H1 (cell line): ENCODE measurements around the gene RERG. TPM values are rescaled to one million over a fixed set of nuclear protein-coding genes. Genes with fewer than 3 reads are reported as not detected.

Experiments used
- CTCF ChIA-PET: fragments of 300-600 bp; sonication (Branson Sonifier 250); formaldehyde crosslinking; loops from one replicate; lab custom pipeline; 2021; ENCODE audit not compliant: partially characterized antibody; lab: Charles Lee
- POLR2A ChIA-PET: fragments of 300-600 bp; sonication (Branson Sonifier 250); formaldehyde crosslinking; loops from one replicate; lab custom pipeline; 2021; ENCODE audit warnings: inconsistent platforms; ENCODE audit not compliant: partially characterized antibody; lab: Charles Lee
- DNase-seq, 2 experiments: peaks; one replicate each; pipeline versions ENCODE4 v3.0.0 to v3.0.0-alpha.2; 2010 to 2022; ENCODE audit warnings: low spot score in 2 of 2, low read depth in 1 of 2, mixed read lengths in 1 of 2
- FAIRE-seq: peaks from 2 replicates; lab custom pipeline; 2011; peaks lifted over from hg19 to GRCh38; lab: Jason Lieb, UNC
- H2AFZ ChIP-seq: 2 replicates; pipeline ENCODE4 v1.8.1; 2012; ENCODE audit warnings: low read length, inconsistent platforms
- H2AK5ac ChIP-seq: 2 replicates; pipeline ENCODE4 v1.6.1; 2013; ENCODE audit warnings: low read depth, low read length
- H2BK120ac ChIP-seq: replicated peaks from 2 replicates; pipeline ENCODE3; 2013; ENCODE audit warnings: low read depth, low read length, inconsistent platforms
- H2BK12ac ChIP-seq: 2 replicates; pipeline ENCODE4 v1.6.1; 2013; ENCODE audit warnings: low read depth, low read length
- H2BK15ac ChIP-seq: 2 replicates; pipeline ENCODE4 v1.6.1; 2013; ENCODE audit warnings: low read length
- H2BK20ac ChIP-seq: 2 replicates; pipeline ENCODE4 v1.6.1; 2013; ENCODE audit warnings: low read length
- H2BK5ac ChIP-seq: 2 replicates; pipeline ENCODE4 v1.6.1; 2013; ENCODE audit warnings: low read depth, low read length
- H3K14ac ChIP-seq: 2 replicates; pipeline ENCODE4 v1.6.1; 2013; ENCODE audit warnings: inconsistent platforms; ENCODE audit not compliant: insufficient read length
- H3K18ac ChIP-seq: 2 replicates; pipeline ENCODE4 v1.6.1; 2013; ENCODE audit warnings: low read length; ENCODE audit errors: extremely low read depth
- H3K23ac ChIP-seq: 2 replicates; pipeline ENCODE4 v1.6.1; 2013; ENCODE audit warnings: inconsistent platforms; ENCODE audit not compliant: insufficient read length
- H3K23me2 ChIP-seq: 2 replicates; pipeline ENCODE4 v1.6.1; 2013; ENCODE audit warnings: low read depth, low read length
- H3K27ac ChIP-seq: 2 replicates; pipeline ENCODE4 v1.6.1; 2011; ENCODE audit warnings: low read depth, low read length, inconsistent platforms
- H3K27me3 ChIP-seq, 4 experiments: replicated peaks in 1 of 4; 1 replicate in 1 of 4; 2 replicates in 3 of 4; pipeline versions ENCODE4 v1.6.1 to v1.8.1; 2011 to 2013; ENCODE audit warnings: low read length in 3 of 4, mild to moderate bottlenecking in 3 of 4, inconsistent platforms in 2 of 4, mixed read lengths in 2 of 4, moderate library complexity in 1 of 4; ENCODE audit not compliant: control insufficient read depth in 3 of 4, insufficient read depth in 3 of 4; ENCODE audit errors: extremely low read depth in 1 of 4
- H3K36me3 ChIP-seq, 4 experiments: 2 replicates each; pipeline versions ENCODE4 v1.6.1 to v1.8.1; 2011 to 2013; ENCODE audit warnings: mild to moderate bottlenecking in 4 of 4, low read length in 3 of 4, moderate library complexity in 2 of 4, control low read depth in 1 of 4, inconsistent platforms in 1 of 4; ENCODE audit not compliant: insufficient read depth in 4 of 4, control insufficient read depth in 2 of 4
- H3K4ac ChIP-seq: replicated peaks from 2 replicates; pipeline ENCODE3; 2013; ENCODE audit warnings: low read length, low read depth, mixed read lengths, inconsistent platforms; ENCODE audit not compliant: insufficient read length
- H3K4me1 ChIP-seq, 4 experiments: replicated peaks in 1 of 4; 1 replicate in 1 of 4; 2 replicates in 3 of 4; pipeline versions ENCODE4 v1.6.1 to v1.8.1; 2011 to 2013; ENCODE audit warnings: low read length in 3 of 4, inconsistent platforms in 2 of 4, mixed read lengths in 1 of 4; ENCODE audit not compliant: insufficient read depth in 4 of 4, control insufficient read depth in 3 of 4
- H3K4me2 ChIP-seq, 2 experiments: 2 replicates each; pipeline versions ENCODE4 v1.6.1 to v1.8.1; 2011 to 2013; ENCODE audit warnings: low read depth in 2 of 2, low read length in 2 of 2, control low read depth in 1 of 2, inconsistent platforms in 1 of 2, mild to moderate bottlenecking in 1 of 2; ENCODE audit not compliant: insufficient read depth in 1 of 2
- H3K4me3 ChIP-seq, 4 experiments: fragments of 200-600, 300-600 bp in 1 of 4; sonication (generic), shearing (Covaris generic), sonication (Bioruptor Twin) in 1 of 4; 2 replicates each; pipeline versions ENCODE4 v1.5.1 to v1.8.1; 2011 to 2016; ENCODE audit warnings: low read length in 4 of 4, low read depth in 3 of 4, control low read depth in 2 of 4, inconsistent platforms in 2 of 4, mild to moderate bottlenecking in 2 of 4, mixed read lengths in 1 of 4, moderate library complexity in 1 of 4; ENCODE audit not compliant: insufficient read depth in 2 of 4; ENCODE audit errors: extremely low read depth in 1 of 4
- H3K56ac ChIP-seq: replicated peaks from 2 replicates; pipeline ENCODE3; 2013; ENCODE audit warnings: low read depth, mild to moderate bottlenecking, mixed read lengths, low read length, inconsistent platforms; ENCODE audit not compliant: insufficient read length
- H3K79me1 ChIP-seq: 2 replicates; pipeline ENCODE4 v1.6.1; 2013; ENCODE audit warnings: low read depth, low read length, control low read depth
- H3K79me2 ChIP-seq, 2 experiments: 2 replicates each; pipeline versions ENCODE4 v1.6.1 to v1.8.1; 2012 to 2013; ENCODE audit warnings: low read length in 2 of 2, mild to moderate bottlenecking in 2 of 2, inconsistent platforms in 1 of 2; ENCODE audit not compliant: insufficient read depth in 2 of 2, control insufficient read depth in 1 of 2
- H3K9ac ChIP-seq, 4 experiments: replicated peaks in 1 of 4; 1 replicate in 1 of 4; 2 replicates in 3 of 4; pipeline versions ENCODE4 v1.6.1 to v1.8.1; 2011 to 2013; ENCODE audit warnings: low read depth in 3 of 4, low read length in 3 of 4, control low read depth in 2 of 4, mild to moderate bottlenecking in 2 of 4, moderate library complexity in 2 of 4, inconsistent platforms in 1 of 4; ENCODE audit errors: extremely low read depth in 1 of 4
- H3K9me3 ChIP-seq, 2 experiments: 2 replicates each; pipeline versions ENCODE4 v1.6.1 to v1.8.1; 2012 to 2013; ENCODE audit warnings: mild to moderate bottlenecking in 2 of 2, moderate library complexity in 2 of 2, control low read depth in 1 of 2, inconsistent platforms in 1 of 2, low read depth in 1 of 2, low read length in 1 of 2, mixed read lengths in 1 of 2; ENCODE audit not compliant: insufficient read depth in 2 of 2
- H4K20me1 ChIP-seq, 2 experiments: replicated peaks in 1 of 2; 2 replicates each; pipeline versions ENCODE3 to v1.8.1; 2011 to 2013; ENCODE audit warnings: inconsistent platforms in 2 of 2, low read length in 2 of 2, mild to moderate bottlenecking in 1 of 2; ENCODE audit not compliant: insufficient read depth in 2 of 2, control insufficient read depth in 1 of 2
- H4K5ac ChIP-seq: 2 replicates; pipeline ENCODE4 v1.6.1; 2013; ENCODE audit warnings: low read length, low read depth, mixed read lengths, inconsistent platforms; ENCODE audit not compliant: insufficient read length
- H4K8ac ChIP-seq: 2 replicates; pipeline ENCODE4 v1.8.0; 2013; ENCODE audit warnings: mild to moderate bottlenecking, moderate library complexity, low read length, inconsistent platforms; ENCODE audit not compliant: insufficient read depth; ENCODE audit errors: extremely low read depth
- H4K91ac ChIP-seq: replicated peaks from 2 replicates; pipeline ENCODE3; 2013; ENCODE audit warnings: low read length, mixed read lengths, inconsistent platforms; ENCODE audit not compliant: insufficient read length
- ASH2L ChIP-seq: fragments of 200-600, 300-600 bp; sonication (generic); IDR thresholded peaks from one replicate; pipeline ENCODE4 v1.7.1; 2017; ENCODE audit warnings: low read length
- BRCA1 ChIP-seq: IDR thresholded peaks from 2 replicates; pipeline ENCODE4 v1.6.1; 2012; ENCODE audit warnings: low read depth, low read length, improper control_type of control experiment
- CBX5 ChIP-seq: fragments of 300-800, 300-1000 bp; sonication (generic); IDR thresholded peaks from 2 replicates; pipeline ENCODE4 v1.7.1; 2016; ENCODE audit warnings: antibody characterized with exemption, low read length, low read depth
- CBX8 ChIP-seq: fragments of 300-800, 300-1000 bp; sonication (generic); IDR thresholded peaks from 2 replicates; pipeline ENCODE4 v1.7.1; 2016; ENCODE audit warnings: low read depth, low read length, borderline replicate concordance
- CHD1 ChIP-seq: IDR thresholded peaks from 2 replicates; pipeline ENCODE4 v1.6.1; 2012; ENCODE audit warnings: low read depth, low read length, improper control_type of control experiment
- GABPA ChIP-seq: IDR thresholded peaks from 2 replicates; pipeline ENCODE4 v1.6.1; 2011; ENCODE audit warnings: mild to moderate bottlenecking, low read length, moderate library complexity, borderline replicate concordance; ENCODE audit not compliant: insufficient read depth
- HDAC2 ChIP-seq, 2 experiments: fragments of 300-600 bp in 1 of 2; sonication (generic) in 1 of 2; IDR thresholded peaks; 2 replicates each; pipeline ENCODE4 v1.6.1; 2011 to 2012; ENCODE audit warnings: low read depth in 2 of 2, low read length in 2 of 2, mild to moderate bottlenecking in 2 of 2, moderate library complexity in 2 of 2, borderline replicate concordance in 1 of 2, inconsistent platforms in 1 of 2
- KDM4A ChIP-seq: IDR thresholded peaks from one replicate; pipeline ENCODE4 v1.7.1; 2012; ENCODE audit warnings: low read depth, mild to moderate bottlenecking, moderate library complexity, low read length, inconsistent platforms; ENCODE audit not compliant: severe bottlenecking
- POLR2AphosphoS5 ChIP-seq: IDR thresholded peaks from 2 replicates; pipeline ENCODE4 v1.6.1; 2011; ENCODE audit warnings: low read depth, low read length
- POU5F1 ChIP-seq: IDR thresholded peaks from 2 replicates; pipeline ENCODE4 v1.6.1; 2011; ENCODE audit warnings: low read depth, mild to moderate bottlenecking, low read length, moderate library complexity
- RBBP5 ChIP-seq: IDR thresholded peaks from 2 replicates; pipeline ENCODE4 v1.7.1; 2012; ENCODE audit warnings: low read depth, mild to moderate bottlenecking, inconsistent platforms, low read length, moderate library complexity, borderline replicate concordance
- SP1 ChIP-seq: IDR thresholded peaks from 2 replicates; pipeline ENCODE4 v1.6.1; 2011; ENCODE audit warnings: low read depth, low read length
- TBP ChIP-seq: IDR thresholded peaks from 2 replicates; pipeline ENCODE4 v1.6.1; 2011; ENCODE audit warnings: low read depth, low read length, improper control_type of control experiment
- USF2 ChIP-seq: IDR thresholded peaks from 2 replicates; pipeline ENCODE4 v1.6.1; 2011; ENCODE audit warnings: low read length, improper control_type of control experiment
- WGBS, 2 experiments: shearing (Covaris generic) in 1 of 2; methylation state at CpG; one replicate each; pipeline versions ENCODE4 v1.1.6 to v1.1.7; 2013 to 2015; ENCODE audit warnings: low lambda C conversion rate in 2 of 2, mixed read lengths in 2 of 2, inconsistent platforms in 1 of 2, low coverage in 1 of 2, missing lambda C conversion rate in 1 of 2; ENCODE audit not compliant: insufficient replicate concordance in 2 of 2, insufficient coverage in 1 of 2, insufficient read length in 1 of 2; ENCODE audit errors: extremely low coverage in 1 of 2, missing lambda C conversion rate in 1 of 2; 5-methylcytosine and 5-hydroxymethylcytosine counted together
- polyA plus RNA-seq, 7 experiments: library from polyadenylated mRNA; depleted of rRNA in 3 of 7; stranded (reverse) in 5 of 7; unstranded in 2 of 7; fragments of >200 nt in 5 of 7; fragments of 200-250 nt in 2 of 7; gene quantifications; 1 replicate in 5 of 7; 2 replicates in 1 of 7; 4 replicates in 1 of 7; pipeline versions ENCODE4 v1.2.1 to v1.2.3, GENCODE V29; 2011 to 2013; ENCODE audit warnings: missing spikeins in 2 of 7, mixed read lengths in 2 of 7
- total RNA-seq: library from RNA; stranded (reverse); fragmentation: NEBNext Ultra II Directional; extraction: Animal tissue kit (Norgen Biotek cat#: 25700); gene quantifications from 2 replicates; pipeline ENCODE4 v1.2.1, GENCODE V29; 2021

The RERG gene
- total and polyA plus RNA-seq, 2 of the 8 experiments (the other 6 are each of a cell fraction or from before 2014, with no cell fraction given) = 0.12 to 0.86 TPM

DNA sequence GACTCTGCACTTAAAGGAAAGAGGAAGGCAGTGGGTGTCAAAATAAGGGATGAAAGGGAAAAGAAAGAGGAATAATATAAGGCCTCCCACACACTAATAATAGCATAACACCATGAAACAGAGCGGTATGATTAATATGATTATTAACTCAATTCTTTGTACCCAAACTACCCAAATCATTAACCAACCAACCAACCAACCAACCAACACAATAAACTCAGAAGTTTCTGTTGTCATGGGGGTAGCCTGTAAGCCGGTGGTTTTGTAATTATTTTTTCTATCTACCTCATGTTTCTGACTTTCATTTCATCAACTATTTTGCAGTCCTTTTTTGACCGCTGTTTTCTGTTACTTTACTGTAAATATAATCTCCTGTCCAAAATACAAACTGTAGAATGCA is 105.8 kb downstream of the RERG start:
- Histone ChIP-seq H3K4me2 (no peak overlapping the region), H4K91ac (no peak overlapping the region), H3K56ac (no peak overlapping the region), H2BK12ac (no peak overlapping the region), H3K27ac (no peak overlapping the region), H3K9ac (no peak overlapping the region), H2BK15ac (no peak overlapping the region), H3K23me2 (no peaks in the 10 kb centered on the region), H3K23ac (no peak overlapping the region), H4K8ac (no peak overlapping the region), H3K4me3 (no peak overlapping the region), H2AFZ (no peak overlapping the region), H3K18ac (no peak overlapping the region), H3K14ac (no peak overlapping the region), H2BK20ac (no peak overlapping the region), H4K5ac (no peak overlapping the region), H3K36me3 (no peaks in the 10 kb centered on the region), H3K4ac (no peak overlapping the region), H2AK5ac (no peak overlapping the region), H2BK120ac (no peak overlapping the region), H4K20me1 (no peaks in the 10 kb centered on the region), H2BK5ac (no peak overlapping the region), H3K79me1 (no peaks in the 10 kb centered on the region), H3K79me2 (no peaks in the 10 kb centered on the region), H3K27me3 (no peaks in the 10 kb centered on the region), H3K9me3 (no peaks in the 10 kb centered on the region), H3K4me1 (no peaks in the 10 kb centered on the region)
- no peak for FAIRE-seq
- 96% methylated on average over 3 of the region's 3 CpGs; no CpG with 5 or more reads in 1 of the 2 experiments for WGBS, 2 experiments
- DNase-seq = no peak
- ChIA-PET POLR2A (no interaction called here), CTCF (no interaction called here)
- TF ChIP-seq POLR2AphosphoS5 (no peak), RBBP5 (no peak), SP1 (no peak), CHD1 (no peak), GABPA (no peak), HDAC2 (IDR thresholded peaks at IDR 0.05; ENCODE audit: borderline replicate concordance in 1 of 2, low read depth in 2 of 2, low read length in 2 of 2) (no peak), CBX8 (no peak), CBX5 (no peak), POU5F1 (no peak), ASH2L (no peak), USF2 (no peak), BRCA1 (no peak), KDM4A (no peak), TBP (no peak)
